Smooth muscle cell (in vitro differentiated cells): ENCODE measurements around the gene UBR4. TPM values are rescaled to one million over a fixed set of nuclear protein-coding genes. Genes with fewer than 3 reads are reported as not detected.

ENCODE experiments used
- DNase-seq: peaks from one replicate; lab custom pipeline; 2025; ENCODE audit not compliant: unreplicated experiment; lab: John Stamatoyannopoulos, UW
- H2AFZ ChIP-seq: fragments of 200-600 bp; sonication (generic); 2 replicates; pipeline ENCODE4 v1.6.0; 2016; ENCODE audit warnings: antibody characterized with exemption, low read depth, mild to moderate bottlenecking
- H3F3A ChIP-seq: fragments of 200-600 bp; sonication (generic); 2 replicates; pipeline ENCODE4 v1.6.0; 2017; ENCODE audit warnings: antibody characterized with exemption, low read depth
- H3K27ac ChIP-seq: fragments of 200-600 bp; sonication (generic); 2 replicates; pipeline ENCODE4 v1.5.1; 2016; ENCODE audit warnings: low read depth, mild to moderate bottlenecking
- H3K27me3 ChIP-seq: fragments of 200-600 bp; sonication (generic); 2 replicates; pipeline ENCODE4 v1.6.1; 2016; ENCODE audit warnings: low read depth, mild to moderate bottlenecking
- H3K36me3 ChIP-seq: fragments of 200-600 bp; sonication (generic); 2 replicates; pipeline ENCODE4 v1.5.1; 2016; ENCODE audit warnings: low read depth
- H3K4me1 ChIP-seq: fragments of 200-600 bp; sonication (generic); 2 replicates; pipeline ENCODE4 v1.5.1; 2016; ENCODE audit warnings: low read depth
- H3K4me2 ChIP-seq: fragments of 200-600 bp; sonication (generic); 2 replicates; pipeline ENCODE4 v1.6.0; 2016; ENCODE audit warnings: mild to moderate bottlenecking
- H3K4me3 ChIP-seq: fragments of 200-600 bp; sonication (generic); 2 replicates; pipeline ENCODE4 v1.5.1; 2016; ENCODE audit warnings: mild to moderate bottlenecking
- H3K79me2 ChIP-seq: fragments of 200-600 bp; sonication (generic); 2 replicates; pipeline ENCODE4 v1.6.0; 2016; ENCODE audit warnings: low read depth, mild to moderate bottlenecking
- H3K9ac ChIP-seq: fragments of 200-600 bp; sonication (generic); 2 replicates; pipeline ENCODE4 v1.6.0; 2016; ENCODE audit warnings: low read depth
- H3K9me3 ChIP-seq: fragments of 200-600 bp; sonication (generic); replicated peaks from 2 replicates; pipeline ENCODE4 v1.5.1; 2016; ENCODE audit warnings: low read depth
- H4K20me1 ChIP-seq: fragments of 200-600 bp; sonication (generic); 2 replicates; pipeline ENCODE4 v1.6.0; 2016; ENCODE audit warnings: low read depth
- CTCF ChIP-seq: fragments of 200-600 bp; sonication (generic); IDR thresholded peaks from 2 replicates; pipeline ENCODE4 v1.5.1; 2017; ENCODE audit warnings: borderline replicate concordance, mild to moderate bottlenecking, antibody characterized with exemption; ENCODE audit not compliant: insufficient read depth, poor library complexity, severe bottlenecking
- WGBS: methylation state at CpG from one replicate; pipeline ENCODE4 v1.1.7; 2016; ENCODE audit warnings: low lambda C conversion rate; 5-methylcytosine and 5-hydroxymethylcytosine counted together
- polyA plus RNA-seq: library from polyadenylated mRNA; unstranded; fragments of >200 nt; fragmentation: Nextera tagmentation; extraction: Ambion mirVana; gene quantifications from 2 replicates; pipeline ENCODE4 v1.2.1, GENCODE V29; 2016
- total RNA-seq: library from RNA; depleted of rRNA; stranded (reverse); fragments of >200 nt; gene quantifications from 2 replicates; pipeline ENCODE4 v1.2.3, GENCODE V29; 2014

Gene UBR4
- total and polyA plus RNA-seq, 2 experiments from 2014 or later, result 62.7 to 142 TPM

GRCh38 chr1:19208710-19209438 lies 1.2 kb downstream of the UBR4 start:
- Histone ChIP-seq H3K27ac (peak overlapping the region; percentile 86), H3K4me3 (peak overlapping the region; percentile 88), H3F3A (no peaks in the 10 kb centered on the region), H4K20me1 (peaks cover 58% of the 10 kb centered on the region), H3K27me3 (no peaks in the 10 kb centered on the region), H3K79me2 (peaks cover 91% of the 10 kb centered on the region), H3K36me3 (no peaks in the 10 kb centered on the region), H3K9ac (peak overlapping the region; percentile 97), H3K9me3 (no peaks in the 10 kb centered on the region), H2AFZ (no peak overlapping the region), H3K4me1 (peaks cover 30% of the 10 kb centered on the region), H3K4me2 (peak overlapping the region; percentile 94)
- DNase-seq, result no peak
- 18% methylated on average over 8 of the region's 8 CpGs for WGBS
- TF ChIP-seq CTCF, result no peak

- Histone ChIP-seq H3K27me3 (no peaks in the 10 kb centered on the region), H3K4me1 (peaks cover 25% of the 10 kb centered on the region), H2AFZ (no peak overlapping the region), H4K20me1 (peaks cover 78% of the 10 kb centered on the region), H3K79me2 (peaks cover 95% of the 10 kb centered on the region), H3K4me2 (no peak overlapping the region), H3F3A (no peaks in the 10 kb centered on the region), H3K9me3 (no peaks in the 10 kb centered on the region), H3K4me3 (no peak overlapping the region), H3K9ac (no peak overlapping the region), H3K27ac (no peak overlapping the region), H3K36me3 (no peaks in the 10 kb centered on the region)
- no peak for DNase-seq
- TF ChIP-seq CTCF, result no peak
- WGBS, result 94% methylated on average over 3 of the region's 3 CpGs
Measured at GRCh38 chr1:19206947-19207346, 3.1 kb downstream of the UBR4 start.

DNA sequence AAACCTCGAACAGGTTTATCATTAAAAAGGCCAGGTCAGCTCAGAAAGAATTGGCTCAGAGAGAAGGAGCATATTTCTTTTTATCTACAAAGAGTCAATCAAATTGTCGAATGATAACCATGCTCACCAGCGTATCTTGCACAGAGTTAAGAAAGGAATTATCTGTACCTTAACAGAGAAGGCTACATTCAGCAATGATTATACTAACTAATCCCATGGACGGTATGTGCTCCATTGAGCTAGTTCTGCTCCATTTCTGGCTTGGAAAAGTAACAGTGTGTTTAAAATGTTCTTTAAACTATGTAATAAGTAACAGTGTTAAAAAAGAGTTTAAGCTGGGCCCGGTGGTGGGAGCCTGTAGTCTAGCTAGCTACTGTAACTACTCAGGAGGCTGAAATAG lies 4.2 kb downstream of the UBR4 start:
- no peak overlapping the region for H2AFZ ChIP-seq
- H3K27me3 ChIP-seq, result no peaks in the 10 kb centered on the region
- no peak overlapping the region for H3K4me3 ChIP-seq
- H3F3A ChIP-seq, result no peaks in the 10 kb centered on the region
- no peak overlapping the region for H3K4me2 ChIP-seq
- DNase-seq, result no peak
- TF ChIP-seq CTCF, result no peak
- no peak overlapping the region for H3K27ac ChIP-seq
- peaks cover 89% of the 10 kb centered on the region for H4K20me1 ChIP-seq
- peaks cover 95% of the 10 kb centered on the region for H3K79me2 ChIP-seq
- 84% methylated on average over 5 of the region's 5 CpGs for WGBS
- H3K9ac ChIP-seq, result no peak overlapping the region
- peaks cover 14% of the 10 kb centered on the region for H3K4me1 ChIP-seq
- no peaks in the 10 kb centered on the region for H3K36me3 ChIP-seq
- H3K9me3 ChIP-seq, result no peaks in the 10 kb centered on the region

GRCh38 chr1:19205403-19205802 lies 4.7 kb downstream of the UBR4 start:
- Histone ChIP-seq H3K79me2 (peaks cover 97% of the 10 kb centered on the region), H2AFZ (no peak overlapping the region), H3K4me2 (no peak overlapping the region), H3K9me3 (no peaks in the 10 kb centered on the region), H3K4me1 (peaks cover 14% of the 10 kb centered on the region), H4K20me1 (peaks cover 93% of the 10 kb centered on the region), H3F3A (no peaks in the 10 kb centered on the region), H3K9ac (no peak overlapping the region), H3K27ac (no peak overlapping the region), H3K27me3 (no peaks in the 10 kb centered on the region), H3K36me3 (no peaks in the 10 kb centered on the region), H3K4me3 (no peak overlapping the region)
- no peak for TF ChIP-seq CTCF
- DNase-seq, result no peak
- 94% methylated on average over 1 of the region's 1 CpG for WGBS
